ENCODE results near the gene SLC38A3.

Gene SLC38A3

GRCh38 chr3:50173685-50174516 is 31.2 kb upstream of the SLC38A3 start:
- Mint-ChIP-seq H3K4me1 (ENCODE audit: low read depth) (peaks cover 3% of the 10 kb centered on the region), H3K4me3 (no peak overlapping the region), H3K27ac (no peak overlapping the region), H3K36me3 (ENCODE audit: low read depth) (no peaks in the 10 kb centered on the region), H3K27me3 (ENCODE audit: low read depth) (no peaks in the 10 kb centered on the region), H3K9me3 (no peaks in the 10 kb centered on the region)
- no peak for DNase-seq (ENCODE audit: low spot score)

- H3K27ac Mint-ChIP-seq: no peak overlapping the region
- no peak for DNase-seq (ENCODE audit: low spot score)
- H3K4me3 Mint-ChIP-seq: no peak overlapping the region
- no peaks in the 10 kb centered on the region for H3K9me3 Mint-ChIP-seq
- H3K36me3 Mint-ChIP-seq (ENCODE audit: low read depth): no peaks in the 10 kb centered on the region
- H3K27me3 Mint-ChIP-seq (ENCODE audit: low read depth): no peaks in the 10 kb centered on the region
- H3K4me1 Mint-ChIP-seq (ENCODE audit: low read depth): peaks cover 3% of the 10 kb centered on the region
Observed at GRCh38 chr3:50174517-50174895, 30.6 kb upstream of the SLC38A3 start.

GRCh38 chr3:50174947-50175524 is 30.0 kb upstream of the SLC38A3 start:
- H3K4me3 Mint-ChIP-seq: no peak overlapping the region
- peaks cover 3% of the 10 kb centered on the region for H3K4me1 Mint-ChIP-seq (ENCODE audit: low read depth)
- no peak overlapping the region for H3K27ac Mint-ChIP-seq
- no peak for DNase-seq (ENCODE audit: low spot score)
- H3K27me3 Mint-ChIP-seq (ENCODE audit: low read depth): no peaks in the 10 kb centered on the region
- no peaks in the 10 kb centered on the region for H3K9me3 Mint-ChIP-seq
- no peaks in the 10 kb centered on the region for H3K36me3 Mint-ChIP-seq (ENCODE audit: low read depth)

- Mint-ChIP-seq H3K27me3 (ENCODE audit: low read depth) (no peaks in the 10 kb centered on the region), H3K9me3 (no peaks in the 10 kb centered on the region), H3K27ac (no peak overlapping the region), H3K4me3 (no peak overlapping the region), H3K36me3 (ENCODE audit: low read depth) (no peaks in the 10 kb centered on the region), H3K4me1 (ENCODE audit: low read depth) (peaks cover 3% of the 10 kb centered on the region)
- DNase-seq (ENCODE audit: low spot score): no peak
Observed at GRCh38 chr3:50177346-50177745, 27.7 kb upstream of the SLC38A3 start.

GRCh38 chr3:50179710-50180109 is 25.4 kb upstream of the SLC38A3 start:
- no peak overlapping the region for H3K27ac Mint-ChIP-seq

GRCh38 chr3:50181985-50182384 is 23.1 kb upstream of the SLC38A3 start:
- no peaks in the 10 kb centered on the region for H3K4me1 Mint-ChIP-seq (ENCODE audit: low read depth)
- H3K9me3 Mint-ChIP-seq: no peaks in the 10 kb centered on the region
- DNase-seq (ENCODE audit: low spot score): no peak
- H3K27me3 Mint-ChIP-seq (ENCODE audit: low read depth): no peaks in the 10 kb centered on the region
- no peak overlapping the region for H3K27ac Mint-ChIP-seq
- no peaks in the 10 kb centered on the region for H3K36me3 Mint-ChIP-seq (ENCODE audit: low read depth)
- no peak overlapping the region for H3K4me3 Mint-ChIP-seq

More at GRCh38 chr3:50179710-50180109, 25.4 kb upstream of the SLC38A3 start:
- H3K27me3 Mint-ChIP-seq (ENCODE audit: low read depth): no peaks in the 10 kb centered on the region
- H3K4me1 Mint-ChIP-seq (ENCODE audit: low read depth): no peaks in the 10 kb centered on the region
- H3K4me3 Mint-ChIP-seq: no peak overlapping the region
- no peaks in the 10 kb centered on the region for H3K9me3 Mint-ChIP-seq
- no peaks in the 10 kb centered on the region for H3K36me3 Mint-ChIP-seq (ENCODE audit: low read depth)
- no peak for DNase-seq (ENCODE audit: low spot score)

- no peak for DNase-seq (ENCODE audit: low spot score)
- Mint-ChIP-seq H3K4me1 (ENCODE audit: low read depth) (no peaks in the 10 kb centered on the region), H3K27ac (no peak overlapping the region), H3K36me3 (ENCODE audit: low read depth) (no peaks in the 10 kb centered on the region), H3K27me3 (ENCODE audit: low read depth) (no peaks in the 10 kb centered on the region), H3K4me3 (no peak overlapping the region), H3K9me3 (no peaks in the 10 kb centered on the region)
Observed at GRCh38 chr3:50182533-50183099, 22.5 kb upstream of the SLC38A3 start.

- no peak for DNase-seq (ENCODE audit: low spot score)
- Mint-ChIP-seq H3K9me3 (no peaks in the 10 kb centered on the region), H3K36me3 (ENCODE audit: low read depth) (no peaks in the 10 kb centered on the region), H3K27ac (no peak overlapping the region), H3K4me1 (ENCODE audit: low read depth) (no peaks in the 10 kb centered on the region), H3K4me3 (no peak overlapping the region), H3K27me3 (ENCODE audit: low read depth) (no peaks in the 10 kb centered on the region)
Observed at GRCh38 chr3:50183755-50184154, 21.3 kb upstream of the SLC38A3 start.

DNA sequence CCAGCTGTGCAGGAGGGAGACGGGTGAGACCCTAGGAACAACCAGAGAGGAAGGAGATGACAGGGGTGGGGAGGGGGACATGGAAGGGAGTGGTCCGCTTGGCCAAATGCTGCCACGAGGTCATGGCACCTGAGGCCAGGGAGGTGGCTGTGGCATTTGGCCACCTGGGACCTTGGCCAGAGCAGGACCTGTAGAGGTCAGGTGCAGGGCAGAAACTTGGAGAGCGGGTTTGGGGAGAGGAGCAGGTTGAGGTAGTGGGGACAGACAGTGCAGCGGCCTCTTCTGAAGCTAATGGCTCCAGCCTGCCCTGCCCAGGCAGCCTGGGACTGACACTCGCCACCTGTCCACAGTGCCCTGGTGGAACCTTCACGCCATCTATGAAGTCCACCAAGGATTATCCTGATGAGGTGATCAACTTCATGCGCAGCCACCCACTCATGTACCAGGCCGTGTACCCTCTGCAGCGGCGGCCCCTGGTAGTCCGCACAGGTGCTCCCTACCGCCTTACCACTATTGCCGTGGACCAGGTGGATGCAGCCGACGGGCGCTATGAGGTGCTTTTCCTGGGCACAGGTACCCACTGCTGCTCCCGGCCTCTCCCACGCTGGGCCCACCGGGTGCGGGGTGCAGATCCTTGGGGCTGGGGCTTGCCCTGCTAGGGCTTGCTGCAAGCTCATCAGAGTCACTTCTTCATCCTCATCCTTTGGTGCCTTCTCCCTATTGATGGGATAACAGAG is 20.7 kb upstream of the SLC38A3 start:
- H3K4me3 Mint-ChIP-seq: no peak overlapping the region
- H3K36me3 Mint-ChIP-seq (ENCODE audit: low read depth): no peaks in the 10 kb centered on the region
- DNase-seq (ENCODE audit: low spot score): no peak
- no peaks in the 10 kb centered on the region for H3K4me1 Mint-ChIP-seq (ENCODE audit: low read depth)
- H3K27me3 Mint-ChIP-seq (ENCODE audit: low read depth): no peaks in the 10 kb centered on the region
- no peak overlapping the region for H3K27ac Mint-ChIP-seq
- no peaks in the 10 kb centered on the region for H3K9me3 Mint-ChIP-seq

GRCh38 chr3:50185230-50185629 is 19.8 kb upstream of the SLC38A3 start:
- no peaks in the 10 kb centered on the region for H3K4me1 Mint-ChIP-seq (ENCODE audit: low read depth)
- H3K27me3 Mint-ChIP-seq (ENCODE audit: low read depth): no peaks in the 10 kb centered on the region
- H3K27ac Mint-ChIP-seq: no peak overlapping the region
- no peaks in the 10 kb centered on the region for H3K9me3 Mint-ChIP-seq
- no peaks in the 10 kb centered on the region for H3K36me3 Mint-ChIP-seq (ENCODE audit: low read depth)
- DNase-seq (ENCODE audit: low spot score): no peak
- no peak overlapping the region for H3K4me3 Mint-ChIP-seq

DNA sequence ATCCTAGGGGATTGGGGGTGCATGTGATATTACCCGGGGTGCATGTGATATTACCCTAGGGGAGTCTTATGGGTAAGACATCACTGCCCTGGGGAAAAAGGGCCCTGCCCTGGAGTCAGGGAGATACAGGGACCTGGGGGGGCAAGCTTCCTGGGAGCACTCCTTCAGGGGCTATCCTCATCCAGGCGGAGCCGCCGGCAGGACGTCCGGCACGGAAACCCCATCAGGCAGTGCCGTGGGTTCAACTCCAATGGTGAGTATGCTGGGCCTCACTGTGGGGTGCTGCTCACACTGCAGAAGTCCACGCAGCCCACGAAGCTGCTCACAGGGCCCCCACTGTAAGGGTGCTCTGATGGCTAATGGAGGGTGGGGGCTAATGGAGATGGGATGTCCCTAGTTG is 19.0 kb upstream of the SLC38A3 start:
- Mint-ChIP-seq H3K4me1 (ENCODE audit: low read depth) (no peaks in the 10 kb centered on the region), H3K9me3 (no peaks in the 10 kb centered on the region), H3K36me3 (ENCODE audit: low read depth) (no peaks in the 10 kb centered on the region)

DNA sequence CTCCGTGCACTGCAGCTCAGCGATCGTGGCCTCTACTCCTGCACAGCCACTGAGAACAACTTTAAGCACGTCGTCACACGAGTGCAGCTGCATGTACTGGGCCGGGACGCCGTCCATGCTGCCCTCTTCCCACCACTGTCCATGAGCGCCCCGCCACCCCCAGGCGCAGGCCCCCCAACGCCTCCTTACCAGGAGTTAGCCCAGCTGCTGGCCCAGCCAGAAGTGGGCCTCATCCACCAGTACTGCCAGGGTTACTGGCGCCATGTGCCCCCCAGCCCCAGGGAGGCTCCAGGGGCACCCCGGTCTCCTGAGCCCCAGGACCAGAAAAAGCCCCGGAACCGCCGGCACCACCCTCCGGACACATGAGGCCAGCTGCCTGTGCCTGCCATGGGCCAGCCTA is 17.3 kb upstream of the SLC38A3 start:
- Mint-ChIP-seq H3K4me3 (no peak overlapping the region), H3K27ac (no peak overlapping the region), H3K27me3 (ENCODE audit: low read depth) (peaks cover 2% of the 10 kb centered on the region), H3K4me1 (ENCODE audit: low read depth) (peaks cover 1% of the 10 kb centered on the region), H3K9me3 (no peaks in the 10 kb centered on the region), H3K36me3 (ENCODE audit: low read depth) (no peaks in the 10 kb centered on the region)
- DNase-seq (ENCODE audit: low spot score): no peak

More for the DNA sequence above, 19.0 kb upstream of the SLC38A3 start:
- Mint-ChIP-seq H3K27me3 (ENCODE audit: low read depth) (no peaks in the 10 kb centered on the region), H3K27ac (no peak overlapping the region), H3K4me3 (no peak overlapping the region)
- DNase-seq (ENCODE audit: low spot score): no peak

- no peak for DNase-seq (ENCODE audit: low spot score)
- peaks cover 2% of the 10 kb centered on the region for H3K4me1 Mint-ChIP-seq (ENCODE audit: low read depth)
- no peaks in the 10 kb centered on the region for H3K36me3 Mint-ChIP-seq (ENCODE audit: low read depth)
- H3K4me3 Mint-ChIP-seq: no peak overlapping the region
- no peaks in the 10 kb centered on the region for H3K9me3 Mint-ChIP-seq
- H3K27me3 Mint-ChIP-seq (ENCODE audit: low read depth): peaks cover 3% of the 10 kb centered on the region
- H3K27ac Mint-ChIP-seq: no peak overlapping the region
Observed at GRCh38 chr3:50189274-50189673, 15.8 kb upstream of the SLC38A3 start.

- Mint-ChIP-seq H3K4me1 (ENCODE audit: low read depth) (peaks cover 7% of the 10 kb centered on the region), H3K27me3 (ENCODE audit: low read depth) (peaks cover 9% of the 10 kb centered on the region), H3K36me3 (ENCODE audit: low read depth) (no peaks in the 10 kb centered on the region), H3K4me3 (no peak overlapping the region), H3K27ac (no peak overlapping the region), H3K9me3 (no peaks in the 10 kb centered on the region)
- no peak for DNase-seq (ENCODE audit: low spot score)
Observed at GRCh38 chr3:50189989-50190388, 15.1 kb upstream of the SLC38A3 start.

Measured in T-helper 2 cell treated with Interferon-gamma antibody and Interleukin-4, amounts not matched to agents 5 μg/mL and 100 μg/mL, for 36 hours (primary cell).